Measurements from ENCODE around the gene TMEM63C.

GRCh38 chr14:77175843-77176242, 5.8 kb upstream of the TMEM63C start:
- no peak for TF ChIP-seq POLR2A (IDR thresholded peaks at IDR 0.05; ENCODE audit: low read length)
- no peak for TF ChIP-seq GATA1 (IDR thresholded peaks at IDR 0.05; ENCODE audit: low read depth, low read length)
